Keratinocyte (primary cell): ENCODE measurements around the gene XYLT2. TPM values are rescaled to one million over a fixed set of nuclear protein-coding genes. Genes with fewer than 3 reads are reported as not detected.

ENCODE experiments used
- DNase-seq: peaks from one replicate; pipeline ENCODE4 v3.0.0-alpha.2; 2011; ENCODE audit warnings: low read depth, missing footprints, low spot score
- FAIRE-seq: peaks from 2 replicates; lab custom pipeline; 2011; peaks lifted over from hg19 to GRCh38; lab: Jason Lieb, UNC
- H2AFZ ChIP-seq: 2 replicates; pipeline ENCODE4 v1.6.0; 2012; ENCODE audit warnings: low read length, control low read depth, inconsistent platforms; ENCODE audit not compliant: control insufficient read depth
- H3K27ac ChIP-seq: 2 replicates; pipeline ENCODE4 v1.5.1; 2011; ENCODE audit warnings: low read length; ENCODE audit not compliant: control insufficient read depth, insufficient read depth
- H3K27me3 ChIP-seq: 3 replicates; pipeline ENCODE4 v1.6.0; 2011; ENCODE audit warnings: low read length; ENCODE audit not compliant: control insufficient read depth, insufficient read depth; ENCODE audit errors: extremely low read depth
- H3K36me3 ChIP-seq, 2 experiments: 2 replicates in 1 of 2; 3 replicates in 1 of 2; pipeline ENCODE4 v1.5.1; 2011; ENCODE audit warnings: low read length in 2 of 2, mild to moderate bottlenecking in 1 of 2; ENCODE audit not compliant: control insufficient read depth in 2 of 2, insufficient read depth in 2 of 2; ENCODE audit errors: extremely low read depth in 1 of 2
- H3K4me1 ChIP-seq: 3 replicates; pipeline ENCODE4 v1.5.1; 2011; ENCODE audit warnings: low read length; ENCODE audit not compliant: control insufficient read depth, insufficient read depth; ENCODE audit errors: extremely low read depth
- H3K4me2 ChIP-seq: 3 replicates; pipeline ENCODE4 v1.6.0; 2011; ENCODE audit warnings: low read depth, low read length; ENCODE audit not compliant: control insufficient read depth, insufficient read depth; ENCODE audit errors: extremely low read depth
- H3K4me3 ChIP-seq, 3 experiments: fragments of 200-600 bp in 1 of 3; sonication (generic) in 1 of 3; 2 replicates in 2 of 3; 3 replicates in 1 of 3; pipeline ENCODE4 v1.5.1; 2011 to 2016; ENCODE audit warnings: low read length in 3 of 3, mild to moderate bottlenecking in 3 of 3, control low read depth in 2 of 3, inconsistent platforms in 1 of 3, low read depth in 1 of 3, mixed read lengths in 1 of 3, mixed run types in 1 of 3, moderate library complexity in 1 of 3; ENCODE audit not compliant: control insufficient read depth in 2 of 3, insufficient read depth in 2 of 3; ENCODE audit errors: extremely low read depth in 1 of 3
- H3K79me2 ChIP-seq: 2 replicates; pipeline ENCODE4 v1.6.0; 2012; ENCODE audit warnings: low read length; ENCODE audit not compliant: control insufficient read depth, insufficient read depth
- H3K9ac ChIP-seq: 3 replicates; pipeline ENCODE4 v1.6.0; 2011; ENCODE audit warnings: low read length; ENCODE audit not compliant: control insufficient read depth, insufficient read depth; ENCODE audit errors: extremely low read depth
- H3K9me1 ChIP-seq: 3 replicates; pipeline ENCODE4 v1.6.0; 2011; ENCODE audit warnings: low read length; ENCODE audit not compliant: control insufficient read depth, insufficient read depth; ENCODE audit errors: extremely low read depth
- H3K9me3 ChIP-seq: 2 replicates; pipeline ENCODE4 v1.5.1; 2012; ENCODE audit warnings: low read depth, low read length; ENCODE audit not compliant: control insufficient read depth
- H4K20me1 ChIP-seq: 3 replicates; pipeline ENCODE4 v1.6.0; 2011; ENCODE audit warnings: low read length; ENCODE audit not compliant: control insufficient read depth, insufficient read depth; ENCODE audit errors: extremely low read depth
- EZH2 ChIP-seq: IDR thresholded peaks from one replicate; pipeline ENCODE4 v1.6.1; 2012; ENCODE audit warnings: inconsistent platforms, mild to moderate bottlenecking, low read length, moderate library complexity
- dilution Hi-C: fragments of 300-500 bp; cut with MboI; formaldehyde crosslinking; loops from one replicate; pipeline ENCODE4 v1.7.0; 2020; ENCODE audit warnings: low sequenced_read_pairs; ENCODE audit not compliant: extremely low pct_ligation_motif_present
- polyA plus RNA-seq, 5 experiments: library from polyadenylated mRNA; depleted of rRNA in 3 of 5; stranded (reverse) in 3 of 5; stranded (forward) in 1 of 5; unstranded in 1 of 5; fragments of >200 nt; gene quantifications; 1 replicate in 1 of 5; 2 replicates in 3 of 5; 3 replicates in 1 of 5; pipeline versions ENCODE4 v1.2.1 to v1.2.3, GENCODE V29; 2011 to 2012; ENCODE audit warnings: missing spikeins in 2 of 5, low read depth in 1 of 5, low replicate concordance in 1 of 5
- TF ChIP-seq, protein P1 (sequence below), 3 experiments: IDR thresholded peaks in 1 of 3; conservative IDR thresholded peaks in 1 of 3; optimal IDR thresholded peaks in 1 of 3; 2 replicates in 2 of 3; 3 replicates in 1 of 3; pipeline versions ENCODE3 to v1.5.1; 2011; ENCODE audit warnings: low read length in 3 of 3, mild to moderate bottlenecking in 3 of 3, moderate library complexity in 2 of 3, control low read depth in 1 of 3, inconsistent platforms in 1 of 3; ENCODE audit not compliant: insufficient read depth in 2 of 3; ENCODE audit errors: extremely low read depth in 1 of 3

Gene XYLT2
- polyA plus RNA-seq, 1 donor (not counting 4 experiments of a cell fraction or from before 2014, with no cell fraction given), result 15.3 TPM

DNA sequence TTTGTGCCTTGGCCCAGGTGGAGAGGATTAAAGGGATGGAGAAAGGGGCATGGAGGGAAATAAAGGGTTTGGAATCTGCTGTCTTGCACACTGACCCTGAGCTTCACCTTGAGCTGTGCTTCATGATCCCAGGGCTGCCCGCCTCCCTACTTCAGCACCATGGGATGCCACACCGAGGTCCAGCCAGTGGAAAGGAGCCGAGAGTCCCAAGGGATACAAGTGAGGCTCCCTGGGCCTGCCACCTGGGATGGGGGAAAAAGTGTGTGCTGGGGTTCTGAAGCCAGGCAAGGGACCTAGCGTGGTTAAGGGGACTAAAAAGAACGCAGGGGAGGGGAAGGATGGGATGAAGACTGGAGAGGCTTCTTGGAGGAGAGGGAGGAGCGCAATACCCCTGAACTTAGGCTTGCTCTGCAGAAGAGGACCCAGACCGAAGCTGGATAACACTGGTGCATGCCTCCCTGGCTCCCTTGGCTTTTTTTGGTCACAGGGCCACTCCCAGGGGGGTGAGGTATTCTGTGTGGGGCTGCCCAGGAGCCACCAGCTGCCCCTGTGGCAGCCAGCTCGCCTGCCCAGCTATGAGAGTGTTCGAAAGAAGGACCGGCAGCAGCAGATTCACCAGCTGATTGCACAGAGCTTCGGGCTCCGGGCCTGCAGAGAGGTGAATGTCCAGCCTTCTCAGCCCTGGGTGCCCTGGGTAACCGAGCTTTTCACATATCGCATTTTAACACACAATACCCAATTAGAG is 19.9 kb downstream of the XYLT2 start:
- Histone ChIP-seq H3K4me2 (no peak overlapping the region), H3K9ac (no peak overlapping the region), H3K27ac (no peak overlapping the region), H3K27me3 (no peaks in the 10 kb centered on the region), H3K79me2 (peaks cover 13% of the 10 kb centered on the region), H3K4me3 (no peak overlapping the region), H3K4me1 (peaks cover 5% of the 10 kb centered on the region), H3K9me1 (no peaks in the 10 kb centered on the region), H3K36me3 (peaks cover 26 to 46% of the 10 kb centered on the region in 2 experiments), H3K9me3 (no peaks in the 10 kb centered on the region), H2AFZ (no peak overlapping the region), H4K20me1 (peaks cover 4% of the 10 kb centered on the region)
- DNase-seq (no peak), FAIRE-seq (no peak)
- dilution Hi-C loops, result no loop called here
- TF ChIP-seq, protein P1, sequence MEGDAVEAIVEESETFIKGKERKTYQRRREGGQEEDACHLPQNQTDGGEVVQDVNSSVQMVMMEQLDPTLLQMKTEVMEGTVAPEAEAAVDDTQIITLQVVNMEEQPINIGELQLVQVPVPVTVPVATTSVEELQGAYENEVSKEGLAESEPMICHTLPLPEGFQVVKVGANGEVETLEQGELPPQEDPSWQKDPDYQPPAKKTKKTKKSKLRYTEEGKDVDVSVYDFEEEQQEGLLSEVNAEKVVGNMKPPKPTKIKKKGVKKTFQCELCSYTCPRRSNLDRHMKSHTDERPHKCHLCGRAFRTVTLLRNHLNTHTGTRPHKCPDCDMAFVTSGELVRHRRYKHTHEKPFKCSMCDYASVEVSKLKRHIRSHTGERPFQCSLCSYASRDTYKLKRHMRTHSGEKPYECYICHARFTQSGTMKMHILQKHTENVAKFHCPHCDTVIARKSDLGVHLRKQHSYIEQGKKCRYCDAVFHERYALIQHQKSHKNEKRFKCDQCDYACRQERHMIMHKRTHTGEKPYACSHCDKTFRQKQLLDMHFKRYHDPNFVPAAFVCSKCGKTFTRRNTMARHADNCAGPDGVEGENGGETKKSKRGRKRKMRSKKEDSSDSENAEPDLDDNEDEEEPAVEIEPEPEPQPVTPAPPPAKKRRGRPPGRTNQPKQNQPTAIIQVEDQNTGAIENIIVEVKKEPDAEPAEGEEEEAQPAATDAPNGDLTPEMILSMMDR (optimal IDR thresholded peaks at IDR 0.05 in 1 of 3, IDR thresholded peaks at IDR 0.05 in 1 of 3, conservative IDR thresholded peaks at IDR 0.05 in 1 of 3; ENCODE audit: extremely low read depth in 1 of 3, insufficient read depth in 2 of 3, low read length in 3 of 3), result no peak
- no peak for TF ChIP-seq EZH2

DNA sequence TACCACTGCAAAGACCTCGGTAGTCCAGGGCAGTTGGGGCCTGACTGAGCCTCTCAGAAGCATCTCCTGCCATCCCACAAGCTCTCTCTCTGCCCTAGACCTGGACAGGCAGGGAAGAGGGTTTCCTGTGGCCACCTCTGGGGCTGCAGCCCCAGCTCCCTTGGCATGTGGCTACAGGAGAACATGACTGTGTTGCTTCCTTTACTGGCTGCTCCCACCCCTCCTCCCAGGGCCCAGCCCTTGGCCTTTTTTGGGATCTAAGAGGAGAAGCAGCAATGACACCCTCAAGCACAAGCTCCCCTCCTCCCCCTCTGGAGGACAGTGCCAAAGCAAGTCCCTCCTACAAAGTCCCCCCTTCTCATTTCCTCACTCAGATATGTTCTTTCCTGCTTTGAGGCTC is 21.5 kb downstream of the XYLT2 start:
- peaks cover 29% of the 10 kb centered on the region for H3K79me2 ChIP-seq
- H3K4me1 ChIP-seq, result peaks cover 14% of the 10 kb centered on the region
- H3K4me2 ChIP-seq, result no peak overlapping the region
- H3K9me1 ChIP-seq, result no peaks in the 10 kb centered on the region
- no peak overlapping the region for H3K27ac ChIP-seq
- H2AFZ ChIP-seq, result no peak overlapping the region
- no peak for FAIRE-seq
- H3K9ac ChIP-seq, result no peak overlapping the region
- no peaks in the 10 kb centered on the region for H3K9me3 ChIP-seq
- no peak overlapping the region for H3K4me3 ChIP-seq
- no peak for TF ChIP-seq EZH2
- TF ChIP-seq, protein P1 (optimal IDR thresholded peaks at IDR 0.05 in 1 of 3, IDR thresholded peaks at IDR 0.05 in 1 of 3, conservative IDR thresholded peaks at IDR 0.05 in 1 of 3; ENCODE audit: extremely low read depth in 1 of 3, insufficient read depth in 2 of 3, low read length in 3 of 3), result no peak
- H4K20me1 ChIP-seq, result peaks cover 4% of the 10 kb centered on the region
- peaks cover 26 to 47% of the 10 kb centered on the region in 2 experiments for H3K36me3 ChIP-seq
- DNase-seq, result no peak
- no peaks in the 10 kb centered on the region for H3K27me3 ChIP-seq
- dilution Hi-C loops, result no loop called here
